Measurements from ENCODE around the gene ABCD1.

The ABCD1 gene

GRCh38 chrX:153774576-153775292 lies 50.1 kb downstream of the ABCD1 start:
- no peak for DNase-seq (ENCODE audit: low spot score)

- no peak for DNase-seq (ENCODE audit: low spot score)
These were observed 50.9 kb downstream of the ABCD1 start for GRCh38 chrX:153775293-153776119.

DNA sequence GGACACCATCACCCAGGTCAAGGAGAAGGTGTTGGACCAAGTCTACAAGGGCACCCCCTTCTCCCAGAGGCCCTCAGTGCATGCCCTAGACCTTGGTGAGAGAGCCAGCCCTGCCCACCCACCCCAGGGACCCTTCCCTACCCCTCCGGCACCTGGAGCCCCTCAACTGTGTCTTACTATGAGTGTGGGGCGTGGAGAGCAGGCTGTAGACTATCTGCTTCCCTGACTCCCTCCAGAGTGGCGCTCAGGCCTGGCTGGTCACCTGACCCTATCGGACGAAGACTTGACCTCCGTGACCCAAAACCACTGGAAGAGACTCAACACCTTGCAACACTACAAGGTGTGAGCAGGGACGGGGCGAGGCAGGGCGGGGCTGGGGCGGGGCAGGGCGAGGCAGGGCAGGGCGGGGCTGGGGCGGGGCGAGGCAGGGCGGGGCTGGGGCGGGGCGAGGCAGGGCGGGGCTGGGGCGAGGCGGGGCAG lies 51.5 kb downstream of the ABCD1 start:
- DNase-seq (ENCODE audit: low spot score): no peak

DNA sequence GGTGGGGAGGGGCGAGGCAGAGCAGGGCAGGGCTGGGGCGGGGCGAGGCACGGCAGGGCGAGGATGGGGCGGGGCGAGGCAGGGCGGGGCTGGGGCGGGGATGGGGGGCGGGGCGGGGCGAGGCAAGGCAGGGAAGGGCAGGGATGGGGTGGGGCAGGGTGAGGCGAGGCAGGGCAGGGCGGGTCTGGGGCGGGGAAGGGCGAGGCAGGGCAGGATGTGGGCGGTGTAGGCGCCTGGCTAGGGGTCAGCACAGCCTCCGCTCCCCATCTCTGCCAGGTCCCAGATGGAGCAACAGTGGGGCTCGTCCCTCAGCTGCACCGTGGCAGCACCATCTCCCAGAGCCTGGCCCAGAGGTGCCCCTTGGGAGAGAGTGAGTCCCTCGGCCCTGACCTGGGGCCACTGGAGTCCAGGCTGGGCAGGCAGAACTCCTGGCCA lies 52.0 kb downstream of the ABCD1 start:
- no peak for DNase-seq (ENCODE audit: low spot score)

GRCh38 chrX:153777261-153778090 lies 52.8 kb downstream of the ABCD1 start:
- no peak for DNase-seq (ENCODE audit: low spot score)

DNA sequence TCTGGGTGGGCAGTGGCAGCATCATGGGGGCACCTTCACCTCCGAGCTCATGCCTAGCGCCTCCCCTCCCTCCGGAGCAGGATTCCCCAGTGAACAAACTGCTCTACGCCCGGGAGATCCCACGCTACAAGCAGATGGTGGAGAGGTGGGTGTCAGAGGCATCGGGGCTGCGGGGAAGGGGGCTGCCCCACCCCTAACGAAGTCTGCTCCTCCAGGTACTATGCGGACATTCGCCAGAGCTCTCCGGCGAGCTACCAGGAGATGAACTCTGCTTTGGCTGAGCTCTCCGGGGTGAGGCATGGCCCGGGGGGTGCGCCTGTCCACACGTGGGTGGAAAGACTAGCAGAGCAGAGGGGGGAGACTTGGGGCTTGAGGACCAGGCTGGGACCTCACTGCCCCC lies 53.5 kb downstream of the ABCD1 start:
- no peak for DNase-seq (ENCODE audit: low spot score)

DNA sequence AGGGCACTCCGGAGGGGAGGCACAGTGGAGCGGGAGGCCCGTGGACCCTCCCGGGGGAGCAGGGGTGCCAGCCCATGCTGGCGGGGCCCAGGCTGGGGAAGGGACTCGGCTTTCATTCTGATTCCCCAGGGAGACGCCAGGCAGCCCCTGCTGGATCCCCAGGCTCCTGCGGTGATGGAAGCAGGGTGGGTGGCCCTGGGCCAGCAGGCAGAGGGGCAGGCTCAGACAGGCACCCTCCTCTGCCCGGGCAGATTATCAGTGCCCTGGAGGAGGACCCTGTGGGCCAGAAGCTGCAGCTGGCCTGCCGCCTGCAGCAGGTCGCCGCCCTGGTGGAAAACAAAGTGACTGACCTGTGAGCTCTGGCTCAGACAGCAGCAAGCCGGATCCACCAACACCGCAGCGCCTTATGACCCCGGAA lies 54.0 kb downstream of the ABCD1 start:
- no peak for DNase-seq (ENCODE audit: low spot score)

GRCh38 chrX:153779891-153780677 lies 55.4 kb downstream of the ABCD1 start:
- no peak for DNase-seq (ENCODE audit: low spot score)

GRCh38 chrX:153780678-153781427 lies 56.2 kb downstream of the ABCD1 start, which contains the start of gene SRPK3:
Gene SRPK3, plus strand, starts transcription at chrX:153781041. Its CDS starts 46 bp downstream, at chrX:153781087.
- DNase-seq (ENCODE audit: low spot score): peak; percentile 71

DNA sequence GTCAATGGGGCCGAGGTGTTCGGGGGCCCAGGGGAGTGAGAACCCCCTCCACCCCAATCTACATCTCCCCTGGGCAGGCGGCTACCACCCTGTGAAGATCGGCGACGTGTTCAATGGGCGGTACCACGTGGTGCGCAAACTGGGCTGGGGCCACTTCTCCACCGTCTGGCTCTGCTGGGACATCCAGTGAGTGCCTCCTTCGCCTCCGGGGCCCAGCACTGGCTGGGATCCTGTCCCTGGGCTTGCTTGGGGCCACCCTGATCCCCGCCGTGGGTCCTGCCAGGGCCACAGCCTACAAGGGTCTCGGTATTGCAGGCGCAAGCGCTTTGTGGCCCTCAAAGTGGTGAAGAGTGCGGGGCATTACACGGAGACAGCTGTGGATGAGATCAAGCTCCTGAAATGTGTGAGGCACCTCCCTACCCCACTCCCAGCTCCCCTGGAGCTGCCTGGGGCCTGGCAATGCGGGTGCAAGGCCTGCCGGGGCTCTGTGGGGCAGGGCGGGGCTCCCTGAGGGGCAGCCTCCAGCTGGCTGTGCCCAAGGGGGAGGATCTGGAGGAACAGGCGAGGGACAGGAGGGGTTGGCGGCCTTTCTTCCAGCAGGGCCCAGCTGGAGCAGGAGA lies 56.9 kb downstream of the ABCD1 start:
- DNase-seq (ENCODE audit: low spot score): no peak

DNA sequence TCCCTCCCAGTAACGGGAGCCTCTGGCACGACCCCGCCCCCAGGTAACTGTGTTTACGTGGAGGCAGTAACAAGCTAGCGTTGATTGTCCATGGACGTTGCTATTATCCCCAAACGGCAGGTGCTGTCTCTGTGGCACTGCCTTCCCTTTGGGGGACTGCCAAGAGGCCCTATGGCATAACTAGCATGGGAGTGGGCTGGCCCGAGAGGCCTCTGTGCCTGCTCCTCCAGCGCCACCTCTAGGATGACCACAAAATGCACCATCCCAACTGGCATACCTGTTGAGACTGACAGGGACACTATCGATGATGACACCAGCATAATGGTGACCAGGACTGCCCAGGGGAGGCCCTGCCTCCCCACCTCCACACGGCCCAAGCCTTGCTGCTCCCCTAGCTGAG lies 57.7 kb downstream of the ABCD1 start:
- no peak for DNase-seq (ENCODE audit: low spot score)

DNA sequence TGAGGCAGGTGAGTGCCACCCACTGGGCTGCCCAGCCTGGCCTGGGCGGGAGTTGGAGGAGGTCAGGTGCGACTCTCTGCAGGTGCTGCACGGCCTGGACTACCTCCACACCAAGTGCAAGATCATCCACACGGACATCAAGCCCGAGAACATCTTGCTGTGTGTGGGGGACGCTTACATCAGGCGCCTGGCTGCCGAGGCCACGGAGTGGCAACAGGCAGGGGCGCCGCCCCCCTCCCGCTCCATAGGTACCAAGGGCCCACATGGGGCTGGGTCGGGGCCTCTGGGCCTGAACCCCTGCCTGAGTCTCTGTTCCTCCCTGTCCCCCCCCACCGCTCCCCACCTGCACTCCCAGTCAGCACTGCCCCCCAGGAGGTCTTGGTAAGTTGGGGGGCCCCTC lies 58.2 kb downstream of the ABCD1 start:
- DNase-seq (ENCODE audit: low spot score): no peak

GRCh38 chrX:153783378-153784013 lies 58.8 kb downstream of the ABCD1 start:
- DNase-seq (ENCODE audit: low spot score): no peak

- no peak for DNase-seq (ENCODE audit: low spot score)
These were observed 59.8 kb downstream of the ABCD1 start for GRCh38 chrX:153784325-153784967.

GRCh38 chrX:153786669-153787068 lies 62.0 kb downstream of the ABCD1 start:
- DNase-seq (ENCODE audit: low spot score): no peak

GRCh38 chrX:153789654-153790053 lies 65.0 kb downstream of the ABCD1 start:
- no peak for DNase-seq (ENCODE audit: low spot score)

DNA sequence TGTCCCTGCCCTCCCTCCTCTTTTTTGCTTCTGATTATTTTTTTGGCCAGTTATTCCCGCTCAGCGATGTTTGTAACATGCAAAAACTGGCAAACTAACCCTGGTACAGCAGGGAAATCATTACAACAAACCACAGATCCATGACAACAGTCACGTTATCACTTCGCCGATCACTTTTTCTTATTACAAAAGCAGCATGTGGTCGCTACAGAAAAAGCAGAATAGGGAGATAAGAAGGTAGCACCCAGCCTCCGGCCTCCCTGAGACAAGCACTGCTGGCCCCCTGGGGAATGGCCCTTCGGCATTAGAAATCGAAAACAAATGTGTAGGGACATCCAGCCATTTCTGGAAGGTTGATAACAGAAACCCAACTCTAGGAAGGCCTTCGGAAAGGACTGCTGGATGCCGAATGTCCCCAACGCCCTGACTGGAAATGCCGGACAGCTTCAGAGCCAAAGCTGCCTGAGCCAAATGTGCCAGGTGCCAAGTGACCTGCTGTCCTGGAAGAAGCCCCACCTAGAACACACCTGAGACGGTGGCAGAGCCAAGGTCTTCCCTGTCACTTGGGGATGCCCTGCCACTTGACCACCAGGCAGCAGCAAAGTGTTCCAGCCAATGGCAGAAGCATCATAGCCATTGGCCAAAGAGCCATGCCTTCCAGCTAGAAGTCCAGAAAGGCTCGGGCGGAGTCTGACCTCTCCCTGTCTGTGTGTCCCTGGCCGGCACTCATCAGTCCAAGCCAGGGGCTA lies 66.6 kb downstream of the ABCD1 start:
- no peak for DNase-seq (ENCODE audit: low spot score)

DNA sequence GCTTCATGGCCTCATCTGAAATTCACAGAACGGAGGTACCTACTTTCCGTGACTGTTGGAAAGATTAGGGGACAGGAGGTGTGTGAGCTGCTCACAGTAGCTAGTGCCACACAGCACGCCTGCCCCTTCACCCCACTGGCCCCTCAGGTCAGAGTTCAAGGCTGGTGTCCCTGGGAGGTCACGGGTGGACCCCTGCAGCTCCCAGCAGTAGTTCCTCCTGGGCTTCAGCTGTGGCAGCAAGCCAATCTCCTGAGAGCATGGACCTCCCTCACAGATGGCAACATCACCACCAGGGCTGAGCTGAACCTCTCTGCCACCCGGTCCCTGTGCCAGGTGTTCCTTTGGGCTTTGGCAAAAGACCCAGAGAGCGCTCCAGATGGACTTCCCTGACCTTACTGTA lies 67.7 kb downstream of the ABCD1 start:
- no peak for DNase-seq (ENCODE audit: low spot score)
